ENCODE measurements around the gene IQCK. TPM values are rescaled to one million over a fixed set of nuclear protein-coding genes. Genes with fewer than 3 reads are reported as not detected.
"Not testable (repeated sequence)": the region's sequence is repeated elsewhere in the genome, so short reads cannot be mapped to it uniquely, and the experiment has no call there.

Gene IQCK
- total and polyA plus RNA-seq, 5 donors, result 5.1 to 8.3 (median 6.2) TPM

DNA sequence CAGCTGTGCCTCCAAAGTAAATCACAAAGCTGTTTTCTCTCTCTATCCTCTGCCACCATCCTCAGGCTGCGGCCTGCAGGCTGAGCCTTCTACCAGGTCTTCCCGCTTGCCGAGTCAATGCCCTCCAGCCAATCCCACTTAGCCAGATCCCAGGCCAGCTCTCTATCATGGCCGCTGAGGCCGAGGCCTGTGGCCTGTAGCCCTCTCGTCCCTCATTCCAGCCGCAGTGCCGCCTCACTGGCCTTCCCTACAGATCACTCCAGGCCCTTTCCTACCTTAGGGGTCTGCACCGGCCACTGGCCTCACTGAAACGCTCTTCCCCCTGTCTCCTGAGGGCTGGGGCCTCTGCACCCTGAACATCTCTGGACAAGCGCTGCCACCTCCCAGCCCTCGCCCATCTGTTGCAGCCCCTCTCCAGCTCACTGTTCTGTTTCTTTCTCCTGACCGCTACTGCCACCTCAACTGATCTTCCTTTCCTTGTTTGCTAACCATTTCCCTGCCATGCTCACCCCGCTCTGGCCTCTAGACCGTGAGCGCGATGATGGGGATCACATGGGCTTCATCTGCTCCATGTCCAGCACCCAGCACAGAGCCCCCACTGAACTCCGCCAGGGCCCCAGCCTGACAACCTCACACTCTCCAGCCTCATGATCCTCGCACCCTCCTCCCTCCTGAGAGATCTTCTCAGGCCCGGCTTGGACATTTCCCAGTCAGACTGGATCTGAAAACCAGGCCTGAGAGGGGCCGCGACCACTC, 8.5 kb upstream of the IQCK start:
- intact Hi-C loops (cut with DNase I), result loop anchor here in 1 of 4 donors (10.0 kb wide), 1 partner anchor 165 kb away; no protein-coding TSS in a partner anchor
- Histone ChIP-seq H3K9me3 (ENCODE audit: control insufficient read depth, low read length) (no peaks in the 10 kb centered on the region), H3K27ac (ENCODE audit: low read length) (peak overlapping the region; percentile 51), H3K4me3 (ENCODE audit: low read length) (no peak overlapping the region), H3K4me1 (ENCODE audit: control insufficient read depth, insufficient read depth, low read length) (peaks cover 4% of the 10 kb centered on the region), H3K27me3 (ENCODE audit: control insufficient read depth, insufficient read depth) (no peaks in the 10 kb centered on the region)
- ATAC-seq, result no peak
- no peak for DNase-seq
- 90% methylated on average over 22 of the region's 22 CpGs for WGBS

DNA sequence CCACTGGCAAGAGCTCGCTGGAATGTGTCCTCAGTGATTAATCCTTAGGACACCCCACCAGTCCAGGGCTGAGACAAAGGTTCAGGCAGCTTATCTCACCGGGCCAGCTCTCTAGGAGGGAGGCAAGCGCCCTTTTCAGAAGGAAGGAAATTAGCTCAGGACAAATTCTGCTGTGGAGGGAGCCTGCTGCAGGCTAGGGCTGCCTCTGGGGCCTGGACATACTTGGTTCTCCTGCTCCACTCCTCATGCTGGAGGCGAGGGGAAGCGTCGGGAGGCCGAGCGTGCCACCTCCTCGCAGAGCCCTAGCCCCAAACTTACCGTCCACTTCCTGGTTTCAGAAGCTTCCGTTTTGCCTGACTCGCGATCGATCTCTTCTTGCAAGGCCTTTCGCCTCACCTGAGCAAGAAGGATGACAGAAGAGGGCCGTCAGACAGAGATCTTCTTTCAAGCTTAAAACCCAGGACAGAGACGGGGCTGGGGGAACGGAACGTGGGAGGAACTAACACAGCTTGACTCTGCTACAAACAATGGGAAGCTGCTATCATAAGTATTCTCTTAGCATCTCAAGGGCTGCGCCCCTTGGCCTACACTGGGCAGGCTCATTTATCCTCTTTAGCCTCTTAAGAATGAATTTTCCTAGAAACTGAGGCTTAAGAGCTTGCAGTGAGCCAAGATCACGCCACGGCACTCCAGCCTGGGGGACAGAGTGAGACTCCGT, 7.7 kb upstream of the IQCK start:
- peak overlapping the region; percentile 55 for H3K27ac ChIP-seq (ENCODE audit: low read length)
- intact Hi-C loops (cut with DNase I), result loop anchor here in 1 of 4 donors (10.0 kb wide), 1 partner anchor 164 kb away; no protein-coding TSS in a partner anchor
- H3K4me1 ChIP-seq (ENCODE audit: control insufficient read depth, insufficient read depth, low read length), result no peaks in the 10 kb centered on the region
- WGBS, result 64% methylated on average over 23 of the region's 23 CpGs
- DNase-seq (peak in 1 of 3 donors; percentile 34), ATAC-seq (peak; percentile 42 to 80)
- H3K27me3 ChIP-seq (ENCODE audit: control insufficient read depth, insufficient read depth), result no peaks in the 10 kb centered on the region
- H3K9me3 ChIP-seq (ENCODE audit: control insufficient read depth, low read length), result no peaks in the 10 kb centered on the region
- H3K4me3 ChIP-seq (ENCODE audit: low read length), result no peak overlapping the region

DNA sequence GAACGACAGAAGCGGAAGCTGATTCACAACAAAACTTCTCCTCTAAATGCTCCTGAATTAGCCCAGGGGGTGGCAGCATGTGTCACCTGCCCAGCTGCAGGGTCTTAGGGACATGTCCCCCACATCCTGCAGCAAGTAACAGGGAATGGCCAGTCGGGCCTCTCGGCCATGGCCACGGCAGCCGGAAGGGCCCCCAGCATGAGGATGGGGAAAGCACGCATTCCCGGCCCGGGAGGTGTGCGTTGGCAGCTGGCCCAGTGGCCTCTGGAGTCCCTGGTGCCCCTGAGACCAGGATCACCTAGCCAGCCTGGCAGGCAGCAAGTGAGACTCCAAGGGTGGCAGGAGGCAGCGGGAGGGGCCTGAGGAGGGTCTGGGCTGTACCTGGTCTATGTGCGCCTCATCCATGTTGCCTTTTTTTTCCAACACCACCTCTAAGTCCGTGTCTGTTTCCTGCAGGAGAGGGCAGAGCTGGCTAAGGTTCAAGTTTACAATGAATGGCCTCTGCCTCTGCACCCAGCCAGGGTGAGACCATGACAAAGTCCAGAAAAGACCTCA, 7.0 kb upstream of the IQCK start:
- ATAC-seq (no peak), DNase-seq (peak in 2 of 3 donors; percentile 57 to 67)
- no peaks in the 10 kb centered on the region for H3K4me1 ChIP-seq (ENCODE audit: control insufficient read depth, insufficient read depth, low read length)
- intact Hi-C loops (cut with DNase I), result loop anchor here in 1 of 4 donors (10.0 kb wide), 1 partner anchor 164 kb away; no protein-coding TSS in a partner anchor
- H3K27me3 ChIP-seq (ENCODE audit: control insufficient read depth, insufficient read depth), result no peaks in the 10 kb centered on the region
- WGBS, result 60% methylated on average over 13 of the region's 13 CpGs
- no peak overlapping the region for H3K4me3 ChIP-seq (ENCODE audit: low read length)
- peak overlapping the region; percentile 2 for H3K27ac ChIP-seq (ENCODE audit: low read length)
- H3K9me3 ChIP-seq (ENCODE audit: control insufficient read depth, low read length), result no peaks in the 10 kb centered on the region

DNA sequence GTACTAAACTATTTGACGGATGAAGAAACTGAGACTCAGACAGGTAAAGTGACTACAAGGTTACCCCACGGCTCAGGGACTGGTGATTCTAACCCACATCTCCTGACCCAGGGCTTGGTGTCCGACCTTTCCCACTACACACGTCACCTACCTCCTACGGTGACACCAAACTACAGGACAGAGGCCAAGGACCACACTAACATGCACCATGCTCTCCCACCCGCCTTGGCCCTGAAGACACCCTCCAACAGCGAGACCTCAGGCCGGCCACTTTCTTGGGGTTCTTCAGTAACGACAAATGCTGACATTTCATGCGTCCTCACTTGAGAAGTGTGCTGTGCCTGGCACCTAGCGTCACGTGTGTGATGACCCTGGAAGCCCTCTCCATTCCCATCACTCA, 6.4 kb upstream of the IQCK start:
- DNase-seq (no peak), ATAC-seq (no peak)
- intact Hi-C loops (cut with DNase I), result loop anchor here in 1 of 4 donors (10.0 kb wide), 1 partner anchor 163 kb away; no protein-coding TSS in a partner anchor
- WGBS, result 91% methylated on average over 12 of the region's 12 CpGs
- Histone ChIP-seq H3K4me1 (ENCODE audit: control insufficient read depth, insufficient read depth, low read length) (no peaks in the 10 kb centered on the region), H3K4me3 (ENCODE audit: low read length) (no peak overlapping the region), H3K27ac (ENCODE audit: low read length) (no peak overlapping the region), H3K27me3 (ENCODE audit: control insufficient read depth, insufficient read depth) (no peaks in the 10 kb centered on the region), H3K9me3 (ENCODE audit: control insufficient read depth, low read length) (no peaks in the 10 kb centered on the region)

DNA sequence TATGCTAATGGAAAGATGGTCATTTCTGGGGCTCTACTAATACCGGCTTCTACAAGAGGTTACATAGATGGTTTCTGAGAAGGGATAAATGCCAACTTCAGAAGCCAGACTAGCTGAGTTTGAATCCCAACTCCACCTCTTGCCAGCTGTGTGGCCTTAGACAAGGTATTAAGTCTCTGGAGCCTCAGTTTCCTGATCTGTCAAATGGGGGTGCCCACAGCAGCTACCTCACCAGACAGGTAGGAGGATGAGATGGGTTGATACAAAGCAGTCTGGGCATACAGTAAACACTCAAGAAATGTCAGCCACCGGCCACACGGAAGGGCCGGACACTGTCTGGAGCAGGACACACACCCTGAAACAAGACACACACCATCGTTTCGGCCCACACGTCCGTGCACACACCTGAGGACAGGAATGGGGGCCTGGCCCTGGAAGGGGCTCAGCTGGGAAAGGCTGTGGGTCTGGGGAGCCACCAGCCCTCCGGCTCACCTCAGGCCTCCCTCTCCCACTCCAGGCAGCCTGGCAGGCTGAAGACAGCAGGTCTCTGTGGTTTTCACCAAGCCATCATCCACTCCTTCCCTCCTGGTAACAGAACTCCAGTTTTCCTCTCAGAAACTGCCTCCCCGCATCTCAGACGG, 5.5 kb upstream of the IQCK start:
- H3K4me3 ChIP-seq (ENCODE audit: low read length), result no peak overlapping the region
- no peaks in the 10 kb centered on the region for H3K9me3 ChIP-seq (ENCODE audit: control insufficient read depth, low read length)
- H3K4me1 ChIP-seq (ENCODE audit: control insufficient read depth, insufficient read depth, low read length), result no peaks in the 10 kb centered on the region
- WGBS, result 97% methylated on average over 11 of the region's 11 CpGs
- H3K27ac ChIP-seq (ENCODE audit: low read length), result no peak overlapping the region
- DNase-seq, result no peak
- intact Hi-C loops (cut with DNase I), result loop anchor here in 1 of 4 donors (10.0 kb wide), 1 partner anchor 162 kb away; no protein-coding TSS in a partner anchor
- H3K27me3 ChIP-seq (ENCODE audit: control insufficient read depth, insufficient read depth), result no peaks in the 10 kb centered on the region
- no peak for ATAC-seq

DNA sequence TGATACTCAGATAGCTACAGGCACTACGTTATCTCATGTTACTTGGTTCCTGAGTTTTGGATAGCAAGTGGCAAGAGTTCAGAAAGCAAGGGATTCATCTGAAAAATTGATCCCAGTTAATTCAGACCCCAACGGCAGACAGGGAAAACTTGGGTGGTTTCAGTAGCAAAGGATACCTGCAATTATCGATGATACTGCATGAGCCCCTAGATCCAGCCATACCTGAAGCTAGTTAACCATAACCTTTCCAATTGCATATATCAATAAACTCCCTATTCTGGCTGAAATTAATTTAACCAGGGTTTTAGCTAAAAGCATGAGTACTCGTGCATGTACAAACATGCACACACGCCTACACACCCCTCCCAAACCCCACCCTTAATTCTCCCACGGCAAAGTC, 4.4 kb upstream of the IQCK start:
- Histone ChIP-seq H3K4me1 (ENCODE audit: control insufficient read depth, insufficient read depth, low read length) (no peaks in the 10 kb centered on the region), H3K9me3 (ENCODE audit: control insufficient read depth, low read length) (no peaks in the 10 kb centered on the region), H3K27ac (ENCODE audit: low read length) (no peak overlapping the region), H3K27me3 (ENCODE audit: control insufficient read depth, insufficient read depth) (no peaks in the 10 kb centered on the region), H3K4me3 (ENCODE audit: low read length) (no peak overlapping the region)
- DNase-seq (no peak), ATAC-seq (no peak)
- intact Hi-C loops (cut with DNase I), result loop anchor here in 1 of 4 donors (10.0 kb wide), 1 partner anchor 161 kb away; no protein-coding TSS in a partner anchor
- WGBS, result 94% methylated on average over 6 of the region's 6 CpGs

DNA sequence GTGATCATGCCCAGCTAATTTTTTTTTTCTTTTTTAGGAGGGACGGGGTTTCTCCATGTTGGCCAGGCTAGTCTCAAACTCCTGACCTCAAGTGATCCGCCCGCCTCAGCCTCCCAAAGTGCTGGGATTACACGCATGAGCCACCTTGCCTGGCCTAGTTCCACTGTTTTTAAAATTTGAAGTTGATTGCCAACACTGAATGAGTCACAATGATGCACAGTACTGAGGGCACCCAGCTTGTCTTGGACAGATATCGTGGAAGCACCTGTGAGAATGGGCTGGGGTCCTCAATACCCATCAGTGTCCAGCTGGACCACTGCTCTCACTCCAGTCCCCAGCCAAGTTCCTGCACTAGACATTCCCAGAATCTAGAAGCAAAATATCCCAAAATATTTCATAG, 2.5 kb upstream of the IQCK start:
- no peaks in the 10 kb centered on the region for H3K9me3 ChIP-seq (ENCODE audit: control insufficient read depth, low read length)
- ATAC-seq, result no peak
- H3K4me1 ChIP-seq (ENCODE audit: control insufficient read depth, insufficient read depth, low read length), result no peaks in the 10 kb centered on the region
- no peak overlapping the region for H3K27ac ChIP-seq (ENCODE audit: low read length)
- 93% methylated on average over 5 of the region's 5 CpGs for WGBS
- intact Hi-C loops (cut with DNase I), result loop anchor here in 3 of 4 donors (5.0 to 10.0 kb wide), 3 partner anchors 159 to 172 kb away; partner anchors contain the start of gene GPRC5B (in 1 of the 3)
- H3K27me3 ChIP-seq (ENCODE audit: control insufficient read depth, insufficient read depth), result no peaks in the 10 kb centered on the region
- no peak overlapping the region for H3K4me3 ChIP-seq (ENCODE audit: low read length)
- no peak for DNase-seq

DNA sequence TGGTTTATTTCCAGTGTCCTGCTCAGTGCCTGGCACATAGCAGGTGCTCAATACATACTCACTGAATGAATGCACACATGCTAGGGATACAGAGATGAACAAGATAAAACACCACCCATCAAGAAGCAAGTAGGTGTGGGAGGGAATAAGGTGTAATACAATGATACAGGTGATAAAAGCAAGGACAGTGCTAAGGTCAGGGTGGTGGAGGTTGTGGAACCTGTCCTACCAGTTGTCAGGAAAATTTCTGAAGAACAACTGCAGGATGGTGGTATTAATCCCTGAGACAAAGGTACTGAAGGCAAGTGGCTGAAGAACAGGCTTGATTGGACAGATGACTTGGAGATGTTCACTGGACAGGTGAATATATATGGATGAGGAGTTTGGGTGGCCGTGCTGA, 1.9 kb upstream of the IQCK start:
- ATAC-seq, result no peak
- 83% methylated on average over 1 of the region's 1 CpG for WGBS
- no peaks in the 10 kb centered on the region for H3K27me3 ChIP-seq (ENCODE audit: control insufficient read depth, insufficient read depth)
- H3K27ac ChIP-seq (ENCODE audit: low read length), result no peak overlapping the region
- intact Hi-C loops (cut with DNase I), result loop anchor here in 3 of 4 donors (5.0 to 10.0 kb wide), 3 partner anchors 159 to 171 kb away; partner anchors contain the start of gene GPRC5B (in 1 of the 3)
- DNase-seq, result no peak
- H3K9me3 ChIP-seq (ENCODE audit: control insufficient read depth, low read length), result no peaks in the 10 kb centered on the region
- H3K4me3 ChIP-seq (ENCODE audit: low read length), result no peak overlapping the region
- H3K4me1 ChIP-seq (ENCODE audit: control insufficient read depth, insufficient read depth, low read length), result no peaks in the 10 kb centered on the region

DNA sequence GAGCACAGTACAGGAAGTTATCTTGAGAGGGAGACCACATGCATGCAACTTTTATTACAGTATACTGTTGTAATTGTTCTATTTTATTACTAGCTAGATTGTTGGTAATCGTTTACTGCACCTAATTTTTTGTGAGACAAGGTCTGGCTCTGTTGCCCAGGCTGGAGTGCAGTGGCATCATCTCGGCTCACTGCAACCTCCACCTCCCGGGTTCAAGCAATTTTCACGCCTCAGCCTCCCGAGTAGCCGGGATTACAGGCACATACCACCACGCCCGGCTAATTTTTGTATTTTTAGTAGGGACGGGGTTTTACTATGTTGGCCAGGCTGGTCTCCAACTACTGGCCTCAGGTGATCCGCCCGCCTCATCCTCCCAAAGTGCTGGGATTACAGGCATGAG, 1.3 kb upstream of the IQCK start:
- 42% methylated on average over 11 of the region's 11 CpGs for WGBS
- not testable (repeated sequence) for ATAC-seq; H3K4me1 ChIP-seq (ENCODE audit: control insufficient read depth, insufficient read depth, low read length); H3K27ac ChIP-seq (ENCODE audit: low read length); H3K27me3 ChIP-seq (ENCODE audit: control insufficient read depth, insufficient read depth); H3K9me3 ChIP-seq (ENCODE audit: control insufficient read depth, low read length); DNase-seq
- intact Hi-C loops (cut with DNase I), result loop anchor here in 3 of 4 donors (5.0 to 10.0 kb wide), 3 partner anchors 158 to 171 kb away; partner anchors contain the start of gene GPRC5B (in 1 of the 3)
- peak overlapping the region; percentile 68 for H3K4me3 ChIP-seq (ENCODE audit: low read length)

DNA sequence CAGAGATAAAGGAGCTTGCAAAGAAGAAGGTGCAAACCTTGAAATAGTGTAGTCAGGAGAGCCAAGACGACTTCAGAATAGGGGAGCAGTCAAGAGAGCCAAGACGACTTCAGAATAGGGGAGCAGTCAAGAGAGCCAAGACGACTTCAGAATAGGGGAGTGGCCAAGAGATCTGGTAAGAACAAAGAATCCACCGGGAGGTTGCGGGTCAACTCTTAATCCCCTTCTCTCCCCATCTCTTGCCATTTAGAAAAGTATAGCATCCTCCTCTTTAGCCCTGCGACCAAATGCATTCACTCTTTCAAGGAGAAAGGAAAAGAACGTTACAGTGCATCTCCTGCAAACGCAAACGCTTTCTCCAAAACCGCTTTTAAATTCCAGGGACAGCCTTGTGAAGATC, 757 bp upstream of the IQCK start:
- under 1% methylated on average over 10 of the region's 10 CpGs for WGBS
- intact Hi-C loops (cut with DNase I), result loop anchor here in 3 of 4 donors (5.0 to 10.0 kb wide), 3 partner anchors 157 to 170 kb away; partner anchors contain the start of gene GPRC5B (in 1 of the 3)
- peak overlapping the region; percentile 68 for H3K4me3 ChIP-seq (ENCODE audit: low read length)
- DNase-seq (no peak), ATAC-seq (no peak)
- H3K27ac ChIP-seq (ENCODE audit: low read length), result peak overlapping the region; percentile 59
- H3K27me3 ChIP-seq (ENCODE audit: control insufficient read depth, insufficient read depth), result no peaks in the 10 kb centered on the region
- H3K9me3 ChIP-seq (ENCODE audit: control insufficient read depth, low read length), result no peaks in the 10 kb centered on the region
- peaks cover 4% of the 10 kb centered on the region for H3K4me1 ChIP-seq (ENCODE audit: control insufficient read depth, insufficient read depth, low read length)

Measured in right cardiac atrium (tissue), 5 donors.